Measurements from ENCODE around the gene TMEM238. TPM values are rescaled to one million over a fixed set of nuclear protein-coding genes. Genes with fewer than 3 reads are reported as not detected.
A peak's percentile ranks its signal among the peaks of the same experiment; 100 is the strongest.

TMEM238 gene
- total and polyA plus RNA-seq, 10 of the 15 experiments (the other 5 are each of a cell fraction or from before 2014, with no cell fraction given), result 0.05 to 16.9 (median 0.58) TPM; not detected in 1

DNA sequence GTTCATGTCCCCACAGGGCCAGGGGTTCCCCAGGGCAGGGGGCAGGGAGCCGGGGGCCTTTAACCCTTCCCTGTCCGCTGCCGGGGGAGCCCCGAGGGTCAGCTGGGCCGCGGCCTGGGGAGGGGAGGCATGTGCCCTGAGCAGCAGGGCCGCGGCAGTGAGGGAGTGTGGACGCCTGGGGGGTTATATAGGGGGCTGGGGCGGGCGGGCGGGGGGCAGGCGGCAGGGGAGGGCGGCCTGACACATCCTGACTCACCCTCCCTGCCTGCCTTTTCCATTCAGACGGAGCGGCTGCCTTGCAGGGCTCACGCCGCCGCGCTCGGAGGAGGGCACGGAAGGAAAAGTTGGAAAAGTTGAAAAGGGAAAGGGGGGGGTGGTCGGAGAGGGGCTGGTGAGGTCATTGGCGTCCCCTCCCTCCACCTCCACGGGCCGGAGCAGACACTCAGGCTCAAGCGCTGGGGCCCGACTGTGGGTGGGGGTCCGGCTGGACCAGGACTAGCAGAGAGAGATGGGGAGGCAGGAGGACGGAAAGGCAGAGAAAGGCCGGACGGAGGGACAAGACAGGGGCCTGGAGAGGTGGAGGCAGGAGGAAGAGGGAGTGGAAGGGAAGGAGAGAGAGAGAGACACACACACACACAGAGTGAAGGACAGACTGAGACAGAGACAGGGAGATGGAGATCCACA is 13.6 kb downstream of the TMEM238 start, which contains the start of gene IL11:
TSS of gene IL11 (minus strand) at position 159 of the 684 bp plus-strand sequence. CDS start at position 6, 153 bp downstream.
- ChIA-PET POLR2A (no interaction called here), SMC1A (ENCODE audit: uncharacterized antibody, unreplicated experiment) (no interaction called here), RAD21 (ENCODE audit: unreplicated experiment) (no interaction called here), CTCF (no interaction called here)
- Histone ChIP-seq H3K4me2 (ENCODE audit: control insufficient read depth, insufficient read depth) (0 out of 2 replicates have a peak within 1 kb of the TSS, but pooled peaks have one; percentile 17), H3K36me3 (ENCODE audit: control insufficient read depth in 2 of 2, insufficient read depth in 2 of 2, low read length in 1 of 2) (no peaks in the 10 kb centered on the region), H3K9me3 (replicated peaks; ENCODE audit: control insufficient read depth, insufficient read depth, low read length) (no peaks in the 10 kb centered on the region), H3K4me3 (no peak within 1 kb of the TSS), H3K79me2 (ENCODE audit: control insufficient read depth, insufficient read depth, low read length) (no peaks in the 10 kb centered on the region), H3K9ac (ENCODE audit: control insufficient read depth, insufficient read depth, low read length) (no peak within 1 kb of the TSS), H3K4me1 (ENCODE audit: control insufficient read depth, insufficient read depth, low read length) (no peaks in the 10 kb centered on the region), H4K20me1 (ENCODE audit: control insufficient read depth, insufficient read depth) (no peaks in the 10 kb centered on the region), H3K27ac (ENCODE audit: control insufficient read depth, insufficient read depth) (no peak within 1 kb of the TSS), H2AFZ (ENCODE audit: control insufficient read depth, low read depth, low read length) (no peak within 1 kb of the TSS), H3K27me3 (replicated peaks in 1 of 2; ENCODE audit: control insufficient read depth in 2 of 2, insufficient read depth in 2 of 2, low read length in 1 of 2) (peaks cover 3 to 10% of the 10 kb centered on the region in 2 experiments)
- no peak for FAIRE-seq
- WGBS (ENCODE audit: insufficient coverage, insufficient replicate concordance, low lambda C conversion rate, missing lambda C conversion rate), result 27% methylated on average over 25 of the region's 32 CpGs
- in situ Hi-C loops (cut with MboI) (no loop called here), intact Hi-C loops (cut with micrococcal nuclease; ENCODE audit: unreplicated experiment) (no loop called here)
- no peak for DNase-seq (ENCODE audit: low read depth, low spot score)
- ATAC-seq, result no peak
- BruUV-seq (replicated peaks), result no TSS peak
- TF ChIP-seq BACH1 (IDR thresholded peaks at IDR 0.05; ENCODE audit: borderline replicate concordance) (no peak), MEF2B (IDR thresholded peaks at IDR 0.05; ENCODE audit: partially characterized antibody, poor library complexity, severe bottlenecking) (no peak), TAF1 (IDR thresholded peaks at IDR 0.05; ENCODE audit: borderline replicate concordance, low read depth, low read length) (no peak), TARDBP (IDR thresholded peaks at IDR 0.05; ENCODE audit: borderline replicate concordance) (no peak), SUZ12 (IDR thresholded peaks at IDR 0.05; ENCODE audit: unreplicated experiment) (no peak), ZNF217 (IDR thresholded peaks at IDR 0.05) (no peak)
- TF ChIP-seq, protein P1, sequence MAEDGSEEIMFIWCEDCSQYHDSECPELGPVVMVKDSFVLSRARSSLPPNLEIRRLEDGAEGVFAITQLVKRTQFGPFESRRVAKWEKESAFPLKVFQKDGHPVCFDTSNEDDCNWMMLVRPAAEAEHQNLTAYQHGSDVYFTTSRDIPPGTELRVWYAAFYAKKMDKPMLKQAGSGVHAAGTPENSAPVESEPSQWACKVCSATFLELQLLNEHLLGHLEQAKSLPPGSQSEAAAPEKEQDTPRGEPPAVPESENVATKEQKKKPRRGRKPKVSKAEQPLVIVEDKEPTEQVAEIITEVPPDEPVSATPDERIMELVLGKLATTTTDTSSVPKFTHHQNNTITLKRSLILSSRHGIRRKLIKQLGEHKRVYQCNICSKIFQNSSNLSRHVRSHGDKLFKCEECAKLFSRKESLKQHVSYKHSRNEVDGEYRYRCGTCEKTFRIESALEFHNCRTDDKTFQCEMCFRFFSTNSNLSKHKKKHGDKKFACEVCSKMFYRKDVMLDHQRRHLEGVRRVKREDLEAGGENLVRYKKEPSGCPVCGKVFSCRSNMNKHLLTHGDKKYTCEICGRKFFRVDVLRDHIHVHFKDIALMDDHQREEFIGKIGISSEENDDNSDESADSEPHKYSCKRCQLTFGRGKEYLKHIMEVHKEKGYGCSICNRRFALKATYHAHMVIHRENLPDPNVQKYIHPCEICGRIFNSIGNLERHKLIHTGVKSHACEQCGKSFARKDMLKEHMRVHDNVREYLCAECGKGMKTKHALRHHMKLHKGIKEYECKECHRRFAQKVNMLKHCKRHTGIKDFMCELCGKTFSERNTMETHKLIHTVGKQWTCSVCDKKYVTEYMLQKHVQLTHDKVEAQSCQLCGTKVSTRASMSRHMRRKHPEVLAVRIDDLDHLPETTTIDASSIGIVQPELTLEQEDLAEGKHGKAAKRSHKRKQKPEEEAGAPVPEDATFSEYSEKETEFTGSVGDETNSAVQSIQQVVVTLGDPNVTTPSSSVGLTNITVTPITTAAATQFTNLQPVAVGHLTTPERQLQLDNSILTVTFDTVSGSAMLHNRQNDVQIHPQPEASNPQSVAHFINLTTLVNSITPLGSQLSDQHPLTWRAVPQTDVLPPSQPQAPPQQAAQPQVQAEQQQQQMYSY (CRISPR knock-in tag; IDR thresholded peaks at IDR 0.05), result no peak
- TF ChIP-seq, protein P2, sequence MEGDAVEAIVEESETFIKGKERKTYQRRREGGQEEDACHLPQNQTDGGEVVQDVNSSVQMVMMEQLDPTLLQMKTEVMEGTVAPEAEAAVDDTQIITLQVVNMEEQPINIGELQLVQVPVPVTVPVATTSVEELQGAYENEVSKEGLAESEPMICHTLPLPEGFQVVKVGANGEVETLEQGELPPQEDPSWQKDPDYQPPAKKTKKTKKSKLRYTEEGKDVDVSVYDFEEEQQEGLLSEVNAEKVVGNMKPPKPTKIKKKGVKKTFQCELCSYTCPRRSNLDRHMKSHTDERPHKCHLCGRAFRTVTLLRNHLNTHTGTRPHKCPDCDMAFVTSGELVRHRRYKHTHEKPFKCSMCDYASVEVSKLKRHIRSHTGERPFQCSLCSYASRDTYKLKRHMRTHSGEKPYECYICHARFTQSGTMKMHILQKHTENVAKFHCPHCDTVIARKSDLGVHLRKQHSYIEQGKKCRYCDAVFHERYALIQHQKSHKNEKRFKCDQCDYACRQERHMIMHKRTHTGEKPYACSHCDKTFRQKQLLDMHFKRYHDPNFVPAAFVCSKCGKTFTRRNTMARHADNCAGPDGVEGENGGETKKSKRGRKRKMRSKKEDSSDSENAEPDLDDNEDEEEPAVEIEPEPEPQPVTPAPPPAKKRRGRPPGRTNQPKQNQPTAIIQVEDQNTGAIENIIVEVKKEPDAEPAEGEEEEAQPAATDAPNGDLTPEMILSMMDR (IDR thresholded peaks at IDR 0.05 in 2 of 3, conservative IDR thresholded peaks at IDR 0.05 in 1 of 3; ENCODE audit: control insufficient read depth in 2 of 3, extremely low read depth in 1 of 3, insufficient read depth in 1 of 3, low read depth in 3 of 3, low read length in 3 of 3), result no peak
